Kidney capillary endothelial cell (primary cell): ENCODE results near the gene A3GALT2.

Experiments
- DNase-seq: peaks from one replicate; pipeline ENCODE4 v3.0.0-alpha.2; 2018; ENCODE audit warnings: low spot score

Gene A3GALT2

GRCh38 chr1:33272509-33272908, 48.4 kb downstream of the A3GALT2 start:
- DNase-seq, result no peak

- no peak for DNase-seq
These were observed 49.0 kb downstream of the A3GALT2 start for GRCh38 chr1:33271666-33272505.

GRCh38 chr1:33270808-33271465, 50.0 kb downstream of the A3GALT2 start:
- DNase-seq, result no peak

DNA sequence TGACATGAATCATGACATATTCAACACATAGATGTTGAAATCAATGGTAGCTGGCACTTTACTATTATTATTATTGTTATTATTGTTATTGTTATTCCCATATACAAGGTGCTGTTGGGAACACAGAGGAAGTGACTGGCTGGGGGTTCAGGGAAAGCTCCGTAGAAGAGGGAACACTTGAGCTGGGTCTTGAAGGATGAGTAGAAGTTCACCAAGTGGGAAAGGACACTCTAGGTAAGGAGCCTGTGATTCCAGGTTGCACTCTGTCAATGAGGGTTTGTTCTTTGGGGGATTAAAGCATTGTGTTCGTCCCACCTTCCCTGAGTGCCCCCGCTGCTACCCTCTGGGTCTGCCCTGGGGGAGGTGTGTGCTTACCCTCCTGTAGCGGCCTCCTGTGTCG, 50.5 kb downstream of the A3GALT2 start:
- DNase-seq, result no peak

GRCh38 chr1:33269621-33270020, 51.3 kb downstream of the A3GALT2 start:
- no peak for DNase-seq

GRCh38 chr1:33268927-33269610, 51.8 kb downstream of the A3GALT2 start:
- DNase-seq, result no peak

DNA sequence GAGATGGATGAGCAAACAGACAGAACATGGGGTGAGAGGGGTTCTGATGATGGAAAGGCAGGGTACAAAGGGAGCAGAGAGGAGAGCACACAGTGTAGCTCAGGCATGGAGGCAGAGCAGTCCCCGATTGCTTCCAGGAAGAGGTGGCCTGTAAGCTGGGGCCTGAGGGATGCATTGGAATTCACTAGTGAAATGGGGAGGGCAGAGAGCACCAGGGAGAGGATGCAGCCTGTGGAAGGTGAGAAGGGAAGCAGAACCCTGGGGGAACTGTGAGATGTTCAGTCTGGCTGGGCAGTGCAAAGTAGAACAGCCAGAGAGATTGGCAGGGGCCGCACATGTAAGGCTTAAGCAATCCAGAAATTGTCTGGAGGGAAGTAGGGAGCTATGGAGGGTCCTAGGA, 52.4 kb downstream of the A3GALT2 start:
- DNase-seq, result no peak

GRCh38 chr1:33267468-33268205, 53.3 kb downstream of the A3GALT2 start:
- DNase-seq, result no peak

GRCh38 chr1:33266766-33267165, 54.1 kb downstream of the A3GALT2 start:
- DNase-seq, result no peak

DNA sequence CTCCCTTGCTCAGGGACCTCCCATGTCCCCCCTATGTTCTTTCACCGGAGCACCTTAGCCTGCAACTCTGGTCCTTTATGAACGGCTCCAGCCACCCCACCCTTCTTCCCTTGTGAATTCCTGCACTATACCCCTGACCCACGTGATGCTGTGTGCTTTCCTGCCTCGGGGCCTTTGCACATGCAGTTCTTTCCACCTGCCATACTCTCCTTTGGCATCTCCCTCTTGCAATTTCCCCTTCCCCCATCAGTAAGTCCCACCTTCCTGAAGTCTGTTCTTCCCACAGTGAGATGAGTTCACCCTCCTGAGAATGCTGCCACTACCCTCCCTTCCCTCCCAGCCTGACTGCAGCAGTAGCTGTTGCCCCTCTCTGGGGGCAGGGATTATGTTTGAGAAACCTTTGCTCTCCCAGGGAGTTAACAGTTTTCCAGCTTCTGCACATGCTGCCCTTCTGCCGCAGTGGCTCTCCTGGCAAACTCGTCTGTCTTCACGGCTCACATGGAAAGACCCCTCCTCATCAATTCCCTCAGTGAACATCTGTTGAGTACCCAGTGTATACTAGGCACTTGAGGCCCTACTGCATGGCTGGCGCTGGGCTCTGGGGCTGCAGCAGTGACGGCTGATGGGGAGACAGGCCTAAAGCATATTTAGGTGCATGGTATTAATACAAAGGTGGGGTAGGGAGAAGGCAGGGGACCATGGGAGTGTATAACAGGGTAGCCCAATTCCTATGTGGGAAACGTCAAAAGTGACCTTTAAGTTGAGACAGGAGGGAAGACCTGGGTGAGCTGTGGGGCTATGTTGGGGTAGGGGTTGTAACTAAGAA, 54.9 kb downstream of the A3GALT2 start:
- DNase-seq, result no peak

- no peak for DNase-seq
These were observed 56.9 kb downstream of the A3GALT2 start for GRCh38 chr1:33263890-33264504.

GRCh38 chr1:33261344-33261743, 59.6 kb downstream of the A3GALT2 start:
- DNase-seq, result no peak

DNA sequence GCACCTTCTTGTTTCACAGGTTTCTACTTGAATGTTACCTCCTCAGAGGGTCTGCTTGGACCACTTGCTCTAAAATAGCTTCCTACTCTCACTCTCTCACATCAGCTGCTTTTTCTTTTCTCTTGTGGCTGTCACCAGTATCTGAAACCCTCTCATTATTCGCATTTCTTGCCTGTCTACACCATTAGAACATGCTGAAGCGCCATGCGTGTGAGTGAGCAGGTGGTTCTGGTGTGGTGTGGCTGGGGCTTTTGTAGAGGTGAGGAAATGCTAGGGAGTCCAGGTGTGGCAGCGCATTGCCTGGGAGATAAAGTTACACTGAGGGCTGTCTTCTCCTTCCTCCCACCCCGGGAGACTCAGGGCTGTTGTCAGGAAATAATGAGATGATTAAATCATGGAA, 60.5 kb downstream of the A3GALT2 start:
- no peak for DNase-seq

DNA sequence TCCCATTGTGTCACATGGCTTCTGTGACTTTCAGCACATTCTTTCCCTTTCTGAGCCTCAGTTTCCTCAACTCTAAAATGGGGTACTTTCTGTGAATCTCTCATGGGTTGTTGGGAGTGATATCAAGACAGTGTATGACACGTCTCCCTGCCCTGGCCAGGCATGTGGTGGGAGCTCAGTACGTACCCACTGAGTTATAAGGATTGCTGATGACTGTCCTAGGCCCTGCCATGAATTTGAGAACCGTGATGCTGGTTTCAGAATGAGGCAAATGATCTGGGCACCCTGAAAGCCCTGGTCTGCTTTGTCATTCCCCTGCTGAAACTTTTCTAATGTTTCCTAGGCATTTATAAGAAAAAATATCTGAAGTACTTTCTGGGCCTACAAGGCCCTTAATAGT, 61.0 kb downstream of the A3GALT2 start:
- no peak for DNase-seq

DNA sequence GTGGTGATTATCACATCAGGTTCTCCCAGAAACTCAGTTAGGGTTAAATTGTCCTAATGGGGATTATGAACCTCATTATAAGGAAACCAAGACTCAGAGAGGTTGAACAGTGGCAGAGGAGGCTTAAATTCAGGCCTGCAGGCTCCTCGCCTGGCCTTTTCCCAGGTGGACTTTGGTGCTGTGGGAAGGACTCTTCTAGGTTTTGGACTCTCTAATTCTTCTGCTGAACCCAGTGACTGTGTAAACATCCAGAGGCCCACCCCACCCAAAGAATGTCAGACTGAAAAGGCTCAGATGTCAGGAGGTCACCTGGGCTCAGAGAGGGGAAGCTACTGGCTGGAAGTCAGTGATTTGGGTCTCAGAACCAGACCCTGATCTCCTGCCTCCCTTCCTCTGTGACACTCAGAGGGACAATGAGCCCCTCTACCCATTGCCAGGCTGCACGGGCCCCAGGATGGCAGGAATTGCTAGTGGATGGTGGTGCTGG, 62.1 kb downstream of the A3GALT2 start:
- DNase-seq, result no peak

DNA sequence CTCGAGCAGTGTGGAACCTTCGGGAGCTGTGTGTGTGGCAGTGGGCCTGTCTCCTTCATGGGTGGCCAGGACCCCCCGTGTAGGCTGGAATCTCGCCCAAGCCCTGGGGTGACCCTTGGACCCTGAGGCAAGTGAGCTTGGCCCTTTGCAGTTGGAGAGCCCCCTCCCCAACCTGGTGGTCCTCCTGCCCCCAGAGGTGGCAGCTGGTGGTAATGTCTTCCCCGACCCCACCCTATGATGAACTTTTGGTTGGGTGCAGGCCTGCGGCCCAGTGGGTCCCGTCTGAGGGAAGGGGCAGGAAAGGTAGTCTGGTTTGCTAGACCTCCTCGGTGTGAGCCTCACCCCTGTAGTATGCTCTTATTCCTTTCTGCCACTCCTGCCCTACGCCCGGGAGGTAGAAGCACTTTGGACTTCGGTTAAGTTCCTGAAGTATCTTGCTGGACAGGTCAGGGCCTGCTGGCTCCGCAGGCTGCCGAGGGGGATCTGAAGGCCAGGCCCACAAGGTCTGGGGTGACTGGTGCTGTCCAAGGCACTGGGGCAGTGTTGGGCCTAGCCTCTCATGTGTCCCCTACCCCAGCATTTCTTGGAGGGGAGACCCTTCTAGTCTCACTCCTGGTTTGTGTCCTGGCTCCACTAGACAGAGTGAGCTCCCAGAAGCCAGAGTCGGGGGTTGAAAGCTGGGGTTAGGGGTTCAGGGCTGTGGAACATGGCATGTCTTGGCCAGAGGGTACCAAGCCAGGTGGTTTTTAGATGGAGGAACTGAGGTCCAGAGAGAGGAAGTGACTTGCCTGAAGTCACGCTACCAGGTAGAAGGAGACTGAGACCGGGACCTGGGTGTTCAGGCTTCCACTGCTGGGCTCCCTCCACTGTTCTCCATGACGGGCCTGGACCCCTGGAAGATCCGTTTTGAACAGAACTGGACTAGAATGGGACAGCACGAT, 62.9 kb downstream of the A3GALT2 start:
- DNase-seq, result no peak

DNA sequence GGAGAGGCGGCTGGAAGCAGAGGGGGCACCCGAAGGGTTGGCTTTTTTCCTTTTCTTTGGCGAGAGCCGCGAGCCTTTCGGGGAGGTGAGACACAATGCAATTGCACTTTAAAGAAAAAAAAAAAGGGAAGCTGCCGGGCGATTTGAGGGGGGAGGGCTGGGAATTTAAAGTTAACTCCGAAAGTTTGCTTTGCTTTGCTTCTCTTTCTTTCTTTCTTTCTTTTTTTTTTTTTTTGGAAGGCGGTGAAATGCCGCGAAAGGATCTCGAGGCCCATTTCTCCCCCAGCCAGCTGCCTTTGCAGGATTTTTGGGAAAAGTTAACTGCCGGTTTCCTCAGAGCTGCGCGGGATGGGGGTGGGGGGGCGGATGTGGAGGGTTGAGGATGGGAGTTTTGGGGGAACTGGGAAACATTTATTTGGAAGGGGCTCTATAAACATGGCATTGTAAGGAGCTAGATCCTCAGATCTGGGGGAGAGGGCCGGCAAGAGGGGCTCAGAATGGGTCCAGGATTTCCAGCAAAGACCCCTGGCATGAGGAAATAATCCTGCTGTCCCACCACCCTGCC, 63.6 kb downstream of the A3GALT2 start:
- DNase-seq, result no peak
